ENCODE measurements around the gene TNKS1BP1.
"Not testable (repeated sequence)": the region's sequence is repeated elsewhere in the genome, so short reads cannot be mapped to it uniquely, and the experiment has no call there.

The TNKS1BP1 gene

GRCh38 chr11:57353036-57353435, 28.3 kb upstream of the TNKS1BP1 start:
- DNase-seq: no peak

GRCh38 chr11:57349491-57350274, 24.9 kb upstream of the TNKS1BP1 start:
- peak; percentile 23 for DNase-seq

- DNase-seq: no peak
These were observed 24.0 kb upstream of the TNKS1BP1 start for GRCh38 chr11:57348636-57349313.

- no peak for DNase-seq
These were observed 23.3 kb upstream of the TNKS1BP1 start for GRCh38 chr11:57348052-57348451.

GRCh38 chr11:57347336-57347735, 22.6 kb upstream of the TNKS1BP1 start:
- no peak for DNase-seq

- peak; percentile 75 for DNase-seq
These were observed 20.9 kb upstream of the TNKS1BP1 start for GRCh38 chr11:57345555-57346211.

GRCh38 chr11:57344826-57345225, 20.1 kb upstream of the TNKS1BP1 start:
- no peak for DNase-seq

GRCh38 chr11:57343825-57344224, 19.1 kb upstream of the TNKS1BP1 start:
- DNase-seq: no peak

GRCh38 chr11:57342702-57343101, 17.9 kb upstream of the TNKS1BP1 start:
- no peak for DNase-seq

GRCh38 chr11:57341250-57341808, 16.6 kb upstream of the TNKS1BP1 start:
- no peak for DNase-seq

- DNase-seq: no peak
These were observed 15.4 kb upstream of the TNKS1BP1 start for GRCh38 chr11:57340039-57340615.

- DNase-seq: no peak
These were observed 14.6 kb upstream of the TNKS1BP1 start for GRCh38 chr11:57339328-57339727.

- DNase-seq: no peak
These were observed 13.4 kb upstream of the TNKS1BP1 start, which contains the start of gene P2RX3 for GRCh38 chr11:57338142-57338541. TSS of gene P2RX3 (plus strand) at chr11:57338352. CDS start at chr11:57338551, 199 bp downstream.

GRCh38 chr11:57336856-57337255, 12.1 kb upstream of the TNKS1BP1 start:
- DNase-seq: not testable (repeated sequence)

GRCh38 chr11:57336111-57336666, 11.4 kb upstream of the TNKS1BP1 start:
- DNase-seq: no peak

GRCh38 chr11:57335343-57336110, 10.8 kb upstream of the TNKS1BP1 start, which contains the start of gene SSRP1:
TSS of gene SSRP1 (minus strand) at chr11:57335892. CDS start at chr11:57335121, 771 bp downstream.
- peak; percentile 87 for DNase-seq

- DNase-seq: no peak
These were observed 10.2 kb upstream of the TNKS1BP1 start for GRCh38 chr11:57335023-57335342.

- DNase-seq: no peak
These were observed 8.1 kb upstream of the TNKS1BP1 start for GRCh38 chr11:57332694-57333440.

- DNase-seq: no peak
These were observed 7.0 kb upstream of the TNKS1BP1 start for GRCh38 chr11:57331720-57332119.

GRCh38 chr11:57330029-57330428, 5.3 kb upstream of the TNKS1BP1 start:
- DNase-seq: no peak

GRCh38 chr11:57327721-57328120, 3.0 kb upstream of the TNKS1BP1 start:
- DNase-seq: no peak
